ENCODE measurements around the gene TCF25.
A peak's percentile ranks its signal among the peaks of the same experiment; 100 is the strongest.

The TCF25 gene

GRCh38 chr16:89917773-89918452, 44.5 kb downstream of the TCF25 start:
- no peaks in the 10 kb centered on the region for H3K9me3 ChIP-seq (ENCODE audit: insufficient read depth, low read depth, low read length)
- H3K9me2 ChIP-seq (replicated peaks; ENCODE audit: low read depth, low read length), result no peaks in the 10 kb centered on the region
- H3K9ac ChIP-seq (ENCODE audit: low read depth, low read length, poor library complexity, severe bottlenecking), result peak overlapping the region; percentile 90
- no peaks in the 10 kb centered on the region for H4K20me1 ChIP-seq (ENCODE audit: insufficient read depth, low read length, poor library complexity, severe bottlenecking)
- peaks cover 18% of the 10 kb centered on the region; the same call in 1 of the 2 replicates for H3K79me2 ChIP-seq (ENCODE audit: insufficient read depth, low read length)
- no peaks in the 10 kb centered on the region for H3K27me3 ChIP-seq (ENCODE audit: insufficient read depth, low read length, poor library complexity, severe bottlenecking)
- TF ChIP-seq, protein P1, sequence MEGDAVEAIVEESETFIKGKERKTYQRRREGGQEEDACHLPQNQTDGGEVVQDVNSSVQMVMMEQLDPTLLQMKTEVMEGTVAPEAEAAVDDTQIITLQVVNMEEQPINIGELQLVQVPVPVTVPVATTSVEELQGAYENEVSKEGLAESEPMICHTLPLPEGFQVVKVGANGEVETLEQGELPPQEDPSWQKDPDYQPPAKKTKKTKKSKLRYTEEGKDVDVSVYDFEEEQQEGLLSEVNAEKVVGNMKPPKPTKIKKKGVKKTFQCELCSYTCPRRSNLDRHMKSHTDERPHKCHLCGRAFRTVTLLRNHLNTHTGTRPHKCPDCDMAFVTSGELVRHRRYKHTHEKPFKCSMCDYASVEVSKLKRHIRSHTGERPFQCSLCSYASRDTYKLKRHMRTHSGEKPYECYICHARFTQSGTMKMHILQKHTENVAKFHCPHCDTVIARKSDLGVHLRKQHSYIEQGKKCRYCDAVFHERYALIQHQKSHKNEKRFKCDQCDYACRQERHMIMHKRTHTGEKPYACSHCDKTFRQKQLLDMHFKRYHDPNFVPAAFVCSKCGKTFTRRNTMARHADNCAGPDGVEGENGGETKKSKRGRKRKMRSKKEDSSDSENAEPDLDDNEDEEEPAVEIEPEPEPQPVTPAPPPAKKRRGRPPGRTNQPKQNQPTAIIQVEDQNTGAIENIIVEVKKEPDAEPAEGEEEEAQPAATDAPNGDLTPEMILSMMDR (conservative IDR thresholded peaks at IDR 0.05; ENCODE audit: low read length), result no peak
- TF ChIP-seq EZH2phosphoT487 (IDR thresholded peaks at IDR 0.05; ENCODE audit: borderline replicate concordance), result no peak
- H3K4me1 ChIP-seq (ENCODE audit: insufficient read depth, low read length, poor library complexity, severe bottlenecking), result peaks cover 36% of the 10 kb centered on the region
- peak overlapping the region; percentile 95 for H3K4me2 ChIP-seq (ENCODE audit: low read depth, low read length, poor library complexity, severe bottlenecking)
- peak overlapping the region; percentile 41 for H2AFZ ChIP-seq (ENCODE audit: low read length)
- peak overlapping the region; percentile 81 for H3K4me3 ChIP-seq (ENCODE audit: low read length, poor library complexity, severe bottlenecking)
- H3K36me3 ChIP-seq (ENCODE audit: insufficient read depth, low read length), result no peaks in the 10 kb centered on the region
- H3F3A ChIP-seq (ENCODE audit: low read depth), result no peaks in the 10 kb centered on the region

GRCh38 chr16:89918453-89919347, 45.3 kb downstream of the TCF25 start, which contains the start of gene MC1R:
MC1R (plus strand) TSS chr16:89918862; CDS start chr16:89919259, 397 bp downstream.
- Histone ChIP-seq H3K9ac (ENCODE audit: low read depth, low read length, poor library complexity, severe bottlenecking) (peak within 1 kb of the TSS; percentile 90), H3K4me1 (ENCODE audit: insufficient read depth, low read length, poor library complexity, severe bottlenecking) (peaks cover 36% of the 10 kb centered on the region), H3K4me3 (ENCODE audit: low read length, poor library complexity, severe bottlenecking) (peak within 1 kb of the TSS; percentile 81)

More at GRCh38 chr16:89918453-89919347, 45.3 kb downstream of the TCF25 start, which contains the start of gene MC1R:
- Histone ChIP-seq H3K4me2 (ENCODE audit: low read depth, low read length, poor library complexity, severe bottlenecking) (peak within 1 kb of the TSS; percentile 95), H3K79me2 (ENCODE audit: insufficient read depth, low read length) (peaks cover 18% of the 10 kb centered on the region; the same call in 1 of the 2 replicates), H3K9me2 (replicated peaks; ENCODE audit: low read depth, low read length) (no peaks in the 10 kb centered on the region), H3K27me3 (ENCODE audit: insufficient read depth, low read length, poor library complexity, severe bottlenecking) (no peaks in the 10 kb centered on the region), H3K9me3 (ENCODE audit: insufficient read depth, low read depth, low read length) (no peaks in the 10 kb centered on the region), H3F3A (ENCODE audit: low read depth) (no peaks in the 10 kb centered on the region), H2AFZ (ENCODE audit: low read length) (peak within 1 kb of the TSS; percentile 41), H4K20me1 (ENCODE audit: insufficient read depth, low read length, poor library complexity, severe bottlenecking) (no peaks in the 10 kb centered on the region), H3K36me3 (ENCODE audit: insufficient read depth, low read length) (no peaks in the 10 kb centered on the region)
- TF ChIP-seq, protein P1 (conservative IDR thresholded peaks at IDR 0.05; ENCODE audit: low read length), result peak; percentile 55; the same call in 1 of the 2 replicates
- no peak for TF ChIP-seq EZH2phosphoT487 (IDR thresholded peaks at IDR 0.05; ENCODE audit: borderline replicate concordance)
